Cardiac muscle cell (in vitro differentiated cells and primary cell): ENCODE measurements around the gene REM2. TPM values are rescaled to one million over a fixed set of nuclear protein-coding genes. Genes with fewer than 3 reads are reported as not detected.

Experiments
- DNase-seq, 2 donors: peaks; one replicate each; pipeline versions ENCODE4 v3.0.0 to v3.0.0-alpha.2; 2010 to 2017; ENCODE audit warnings: low read depth in 1 of 2, low spot score in 1 of 2
- H3K27ac ChIP-seq: fragments of 200-600 bp; sonication (generic); 2 replicates; pipeline ENCODE4 v1.5.1; 2016
- H3K27me3 ChIP-seq: fragments of 200-600 bp; sonication (generic); 2 replicates; pipeline ENCODE4 v1.6.0; 2016; ENCODE audit warnings: control low read depth
- H3K36me3 ChIP-seq: fragments of 200-600 bp; sonication (generic); 2 replicates; pipeline ENCODE4 v1.5.1; 2016; ENCODE audit warnings: control low read depth
- H3K4me1 ChIP-seq: fragments of 200-600 bp; sonication (generic); 2 replicates; pipeline ENCODE4 v1.8.1; 2017; ENCODE audit warnings: low read depth, mild to moderate bottlenecking, mixed run types
- H3K4me3 ChIP-seq: fragments of 200-600 bp; sonication (generic); 2 replicates; pipeline ENCODE4 v1.5.1; 2016; ENCODE audit warnings: mild to moderate bottlenecking
- H3K9me3 ChIP-seq: fragments of 200-600 bp; sonication (generic); 2 replicates; pipeline ENCODE4 v1.5.1; 2017; ENCODE audit warnings: low read depth, mild to moderate bottlenecking, control low read depth
- CTCF ChIP-seq: IDR thresholded peaks from 2 replicates; pipeline ENCODE4 v1.5.1; 2012; ENCODE audit warnings: low read depth, mild to moderate bottlenecking, low read length
- polyA plus RNA-seq: library from polyadenylated mRNA; unstranded; fragments of >200 nt; fragmentation: Nextera tagmentation; extraction: Ambion mirVana; gene quantifications from 2 replicates; pipeline ENCODE4 v1.2.1, GENCODE V29; 2016
- total RNA-seq: library from RNA; depleted of rRNA; stranded (reverse); fragments of >200 nt; gene quantifications from 2 replicates; pipeline ENCODE4 v1.2.3, GENCODE V29; 2016

REM2 gene
- total and polyA plus RNA-seq, 2 experiments from 2014 or later: 2.7 to 5.1 TPM

GRCh38 chr14:22896356-22896755, 13.3 kb downstream of the REM2 start:
- Histone ChIP-seq H3K4me1 (peaks cover 8% of the 10 kb centered on the region), H3K4me3 (no peak overlapping the region), H3K36me3 (peaks cover 6% of the 10 kb centered on the region), H3K27me3 (no peaks in the 10 kb centered on the region), H3K27ac (no peak overlapping the region), H3K9me3 (no peaks in the 10 kb centered on the region)
- no peak for DNase-seq
- TF ChIP-seq CTCF: no peak

- no peak for DNase-seq
Measured at GRCh38 chr14:22896760-22897159, 13.7 kb downstream of the REM2 start.

GRCh38 chr14:22897357-22897756, 14.3 kb downstream of the REM2 start:
- Histone ChIP-seq H3K36me3 (peaks cover 14% of the 10 kb centered on the region), H3K4me1 (peaks cover 8% of the 10 kb centered on the region), H3K27ac (no peak overlapping the region), H3K27me3 (no peaks in the 10 kb centered on the region), H3K9me3 (no peaks in the 10 kb centered on the region), H3K4me3 (no peak overlapping the region)
- TF ChIP-seq CTCF: no peak
- DNase-seq: no peak

More at GRCh38 chr14:22896760-22897159, 13.7 kb downstream of the REM2 start:
- H3K9me3 ChIP-seq: no peaks in the 10 kb centered on the region
- peaks cover 10% of the 10 kb centered on the region for H3K36me3 ChIP-seq
- no peak for TF ChIP-seq CTCF
- no peaks in the 10 kb centered on the region for H3K27me3 ChIP-seq
- no peak overlapping the region for H3K27ac ChIP-seq
- H3K4me1 ChIP-seq: peaks cover 8% of the 10 kb centered on the region
- H3K4me3 ChIP-seq: no peak overlapping the region

- DNase-seq: peak in 1 of 2 donors; percentile 41
- Histone ChIP-seq H3K4me3 (no peak overlapping the region), H3K27me3 (no peaks in the 10 kb centered on the region), H3K9me3 (no peaks in the 10 kb centered on the region), H3K27ac (peak overlapping the region; percentile 56), H3K36me3 (peaks cover 24% of the 10 kb centered on the region), H3K4me1 (peaks cover 8% of the 10 kb centered on the region)
- TF ChIP-seq CTCF: no peak
Measured at GRCh38 chr14:22898302-22899090, 15.5 kb downstream of the REM2 start.

GRCh38 chr14:22900081-22900799, 17.2 kb downstream of the REM2 start:
- peak overlapping the region; percentile 59 for H3K27ac ChIP-seq
- H3K4me3 ChIP-seq: no peak overlapping the region

More at GRCh38 chr14:22900081-22900799, 17.2 kb downstream of the REM2 start:
- peak; percentile 76 to 82 for DNase-seq
- peak; percentile 64 for TF ChIP-seq CTCF
- Histone ChIP-seq H3K4me1 (peaks cover 8% of the 10 kb centered on the region), H3K9me3 (no peaks in the 10 kb centered on the region), H3K27me3 (no peaks in the 10 kb centered on the region), H3K36me3 (peaks cover 39% of the 10 kb centered on the region)
